Left ventricle myocardium inferior (tissue), 1 donor: ENCODE measurements around the gene HDHD3. TPM values are rescaled to one million over a fixed set of nuclear protein-coding genes. Genes with fewer than 3 reads are reported as not detected.
A peak's percentile ranks its signal among the peaks of the same experiment; 100 is the strongest.

Source experiments
- DNase-seq: peaks from one replicate; pipeline ENCODE4 v3.0.0-alpha.2; 2020
- H3K27ac ChIP-seq: fragments of 200-600 bp; replicated peaks from 2 replicates; pipeline ENCODE4 v1.8.0; 2021
- H3K27me3 ChIP-seq: fragments of 200-600 bp; 2 replicates; pipeline ENCODE4 v1.8.0; 2021; ENCODE audit warnings: low read depth
- H3K36me3 ChIP-seq: fragments of 200-600 bp; 2 replicates; pipeline ENCODE4 v1.8.0; 2021
- H3K4me1 ChIP-seq: fragments of 200-600 bp; 2 replicates; pipeline ENCODE4 v1.8.0; 2021
- H3K4me3 ChIP-seq: fragments of 200-600 bp; 2 replicates; pipeline ENCODE4 v1.8.0; 2021; ENCODE audit warnings: mild to moderate bottlenecking, moderate library complexity
- H3K9me3 ChIP-seq: fragments of 200-600 bp; replicated peaks from 2 replicates; pipeline ENCODE4 v1.8.0; 2021
- CTCF ChIP-seq: fragments of 200-600 bp; IDR thresholded peaks from 2 replicates; pipeline ENCODE4 v1.8.0; 2021; ENCODE audit warnings: antibody characterized with exemption, mild to moderate bottlenecking, borderline replicate concordance
- intact Hi-C: fragments of 100-400 bp; cut with micrococcal nuclease; formaldehyde crosslinking; loops from one replicate; pipeline ENCODE4 v1.11.0; 2022
- total RNA-seq: library from RNA; stranded (reverse); fragmentation: NEBNext Ultra II Directional; extraction: Animal tissue kit (Norgen Biotek cat#: 25700); gene quantifications from one replicate; pipeline ENCODE4 v1.2.1, GENCODE V29; 2021
- donor health status: DM: no; HTN: yes; CAD: no; lungs with severe emphysema.

Gene HDHD3
- total RNA-seq, 1 donor from 2014 or later, result 8.9 TPM

GRCh38 chr9:113375057-113376023, 1.4 kb downstream of the HDHD3 start:
- Histone ChIP-seq H3K4me3 (peak overlapping the region; percentile 76), H3K9me3 (no peaks in the 10 kb centered on the region)
- intact Hi-C loops, result no loop called here

DNA sequence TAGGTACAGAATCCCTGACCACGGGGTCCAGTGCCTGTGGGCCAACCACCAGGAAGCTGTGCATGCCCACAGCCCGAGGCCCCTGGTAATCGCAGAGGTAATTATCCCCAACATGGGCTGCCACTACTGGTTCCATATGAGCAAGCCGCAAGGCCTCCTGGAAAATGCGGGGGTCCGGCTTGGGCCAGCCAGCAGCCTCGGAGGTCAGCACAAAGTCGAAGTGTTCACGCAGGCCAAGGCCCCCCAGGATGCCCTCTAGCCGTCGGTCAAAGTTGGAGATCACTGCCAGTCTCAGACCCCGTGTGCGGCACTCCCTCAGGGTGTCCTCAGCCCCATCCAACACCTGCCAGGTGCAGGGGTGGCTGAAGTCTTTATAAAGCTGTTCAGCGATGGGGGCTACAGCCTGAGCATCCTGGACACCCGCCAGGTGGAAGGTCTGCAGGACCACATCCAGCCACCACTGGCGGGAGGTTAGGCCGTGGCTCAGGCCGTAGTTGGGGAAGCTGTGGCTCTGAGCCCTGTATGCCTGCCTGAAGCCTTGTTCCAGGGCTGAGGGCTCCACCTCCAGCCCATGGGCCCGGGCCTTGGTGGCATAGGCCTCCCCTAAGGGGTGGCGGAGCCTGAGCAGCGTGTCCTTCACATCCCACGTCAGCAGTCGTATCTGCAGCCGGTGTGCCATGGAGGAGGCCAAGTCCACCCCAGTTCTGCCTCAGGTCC, 3.0 kb downstream of the HDHD3 start:
- H3K4me3 ChIP-seq, result no peak overlapping the region
- H3K9me3 ChIP-seq, result no peaks in the 10 kb centered on the region
- H3K4me1 ChIP-seq, result peaks cover 24% of the 10 kb centered on the region
- no peak for TF ChIP-seq CTCF
- no peak for DNase-seq
- intact Hi-C loops, result no loop called here
- H3K27me3 ChIP-seq, result peaks cover 9% of the 10 kb centered on the region
- peaks cover 21% of the 10 kb centered on the region for H3K36me3 ChIP-seq
- H3K27ac ChIP-seq, result no peak overlapping the region

More at GRCh38 chr9:113375057-113376023, 1.4 kb downstream of the HDHD3 start:
- no peak for TF ChIP-seq CTCF
- no peak for DNase-seq
- Histone ChIP-seq H3K36me3 (peaks cover 21% of the 10 kb centered on the region), H3K27me3 (peaks cover 9% of the 10 kb centered on the region), H3K4me1 (peaks cover 15% of the 10 kb centered on the region), H3K27ac (no peak overlapping the region)

- intact Hi-C loops, result no loop called here
- no peak overlapping the region for H3K4me3 ChIP-seq
- no peak for DNase-seq
- peaks cover 21% of the 10 kb centered on the region for H3K36me3 ChIP-seq
- H3K4me1 ChIP-seq, result peaks cover 24% of the 10 kb centered on the region
- H3K27ac ChIP-seq, result no peak overlapping the region
- peaks cover 9% of the 10 kb centered on the region for H3K27me3 ChIP-seq
- no peaks in the 10 kb centered on the region for H3K9me3 ChIP-seq
- no peak for TF ChIP-seq CTCF
Measured at GRCh38 chr9:113373256-113373655, 3.5 kb downstream of the HDHD3 start.

DNA sequence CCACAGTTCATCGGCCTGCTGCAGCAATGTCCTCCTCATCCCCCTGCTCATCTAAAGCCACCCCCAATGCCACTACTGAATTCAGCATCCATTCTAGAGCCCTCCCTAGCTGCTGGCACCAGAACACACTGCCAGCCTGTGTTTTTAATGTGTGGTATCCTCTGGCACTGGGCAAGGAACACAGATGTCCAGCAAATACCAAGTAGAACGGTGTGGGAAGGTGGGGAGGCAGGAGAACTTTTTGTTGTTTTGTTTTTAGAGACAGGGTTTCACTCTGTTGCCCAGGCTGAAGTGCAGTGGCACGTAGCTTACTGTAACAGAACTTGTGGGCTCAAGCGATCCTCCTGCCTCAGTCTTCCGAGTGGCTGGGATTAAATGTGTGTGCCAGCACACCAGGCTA, 4.7 kb downstream of the HDHD3 start:
- Histone ChIP-seq H3K27me3 (peaks cover 9% of the 10 kb centered on the region), H3K4me3 (no peak overlapping the region), H3K36me3 (peaks cover 21% of the 10 kb centered on the region), H3K9me3 (no peaks in the 10 kb centered on the region), H3K27ac (no peak overlapping the region), H3K4me1 (peaks cover 24% of the 10 kb centered on the region)
- no peak for TF ChIP-seq CTCF
- no peak for DNase-seq
- intact Hi-C loops, result no loop called here

DNA sequence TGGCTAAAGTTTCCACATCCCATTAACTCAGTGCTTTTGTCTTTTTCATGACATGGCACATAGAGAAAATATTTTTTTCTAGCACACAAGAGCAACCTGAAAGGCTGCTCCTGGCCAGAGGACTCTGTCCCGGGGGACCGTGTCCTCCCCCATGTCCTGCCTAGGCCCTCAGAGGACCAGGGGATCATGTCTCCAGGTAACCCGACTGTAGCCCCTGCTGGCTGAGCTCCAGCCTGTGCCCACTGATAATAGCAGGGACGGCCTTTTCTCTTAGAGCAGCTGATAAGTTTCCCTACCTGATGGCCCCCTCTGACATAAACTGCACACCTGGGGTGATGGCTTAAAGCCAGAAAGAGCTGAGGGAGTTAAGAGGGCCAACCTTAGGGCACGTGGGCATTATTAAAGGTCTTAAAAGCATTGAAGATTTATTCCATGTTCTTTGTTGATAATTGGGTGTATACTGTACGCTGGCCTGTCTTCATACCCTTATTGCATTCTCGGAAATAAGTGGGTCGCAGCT, 5.9 kb downstream of the HDHD3 start:
- Histone ChIP-seq H3K9me3 (no peaks in the 10 kb centered on the region), H3K27ac (no peak overlapping the region), H3K4me3 (no peak overlapping the region), H3K36me3 (peaks cover 21% of the 10 kb centered on the region), H3K4me1 (peaks cover 16% of the 10 kb centered on the region), H3K27me3 (peaks cover 9% of the 10 kb centered on the region)
- TF ChIP-seq CTCF, result no peak
- no peak for DNase-seq
- intact Hi-C loops, result no loop called here
